ENCODE data around the gene DCAF4.

DCAF4 gene

DNA sequence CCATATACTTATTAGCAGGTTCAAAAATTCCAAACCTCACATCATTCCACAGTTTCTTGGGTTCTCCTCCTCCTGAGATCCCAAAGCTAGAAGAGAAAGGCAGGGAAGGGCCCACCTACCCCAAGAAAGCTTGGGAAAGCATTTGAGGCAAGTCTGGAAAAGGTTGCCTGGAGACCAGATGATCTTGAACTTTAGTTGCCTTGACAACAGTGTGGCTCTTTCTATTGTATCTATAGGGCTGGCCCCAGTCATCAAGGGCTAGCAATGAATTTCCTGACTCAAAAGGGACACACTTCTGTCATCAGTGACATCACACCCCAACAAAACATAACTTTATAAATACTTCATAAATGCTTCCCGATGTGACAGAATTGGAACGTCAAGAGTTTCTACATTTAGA is 60.6 kb downstream of the DCAF4 start:
- Histone ChIP-seq H3K9me3 (ENCODE audit: insufficient read depth, low read depth, low read length) (no peaks in the 10 kb centered on the region), H3K9ac (ENCODE audit: low read depth, low read length, poor library complexity, severe bottlenecking) (no peak overlapping the region), H3K27me3 (ENCODE audit: insufficient read depth, low read length, poor library complexity, severe bottlenecking) (no peaks in the 10 kb centered on the region), H3K79me2 (ENCODE audit: insufficient read depth, low read length) (no peaks in the 10 kb centered on the region), H2AFZ (ENCODE audit: low read length) (no peak overlapping the region), H3K4me1 (ENCODE audit: insufficient read depth, low read length, poor library complexity, severe bottlenecking) (peaks cover 4% of the 10 kb centered on the region), H3K4me3 (ENCODE audit: low read length, poor library complexity, severe bottlenecking) (no peak overlapping the region), H4K20me1 (ENCODE audit: insufficient read depth, low read length, poor library complexity, severe bottlenecking) (no peaks in the 10 kb centered on the region), H3F3A (ENCODE audit: low read depth) (no peaks in the 10 kb centered on the region), H3K4me2 (ENCODE audit: low read depth, low read length, poor library complexity, severe bottlenecking) (no peak overlapping the region), H3K36me3 (ENCODE audit: insufficient read depth, low read length) (peaks cover 36% of the 10 kb centered on the region; the same call in 1 of the 2 replicates), H3K9me2 (replicated peaks; ENCODE audit: low read depth, low read length) (no peaks in the 10 kb centered on the region)
- TF ChIP-seq EZH2phosphoT487 (IDR thresholded peaks at IDR 0.05; ENCODE audit: borderline replicate concordance) (no peak), CTCF (conservative IDR thresholded peaks at IDR 0.05; ENCODE audit: low read length) (no peak)

GRCh38 chr14:72990171-72990570 is 63.9 kb downstream of the DCAF4 start:
- Histone ChIP-seq H3K4me3 (ENCODE audit: low read length, poor library complexity, severe bottlenecking) (no peak overlapping the region), H3K9me2 (replicated peaks; ENCODE audit: low read depth, low read length) (no peaks in the 10 kb centered on the region), H4K20me1 (ENCODE audit: insufficient read depth, low read length, poor library complexity, severe bottlenecking) (no peaks in the 10 kb centered on the region), H3K36me3 (ENCODE audit: insufficient read depth, low read length) (peaks cover 48% of the 10 kb centered on the region; the same call in 1 of the 2 replicates), H3K9me3 (ENCODE audit: insufficient read depth, low read depth, low read length) (no peaks in the 10 kb centered on the region), H3K4me2 (ENCODE audit: low read depth, low read length, poor library complexity, severe bottlenecking) (no peak overlapping the region), H3K9ac (ENCODE audit: low read depth, low read length, poor library complexity, severe bottlenecking) (no peak overlapping the region), H3K4me1 (ENCODE audit: insufficient read depth, low read length, poor library complexity, severe bottlenecking) (no peaks in the 10 kb centered on the region), H2AFZ (ENCODE audit: low read length) (no peak overlapping the region), H3K79me2 (ENCODE audit: insufficient read depth, low read length) (no peaks in the 10 kb centered on the region), H3F3A (ENCODE audit: low read depth) (no peaks in the 10 kb centered on the region), H3K27me3 (ENCODE audit: insufficient read depth, low read length, poor library complexity, severe bottlenecking) (no peaks in the 10 kb centered on the region)
- TF ChIP-seq EZH2phosphoT487 (IDR thresholded peaks at IDR 0.05; ENCODE audit: borderline replicate concordance) (no peak), CTCF (conservative IDR thresholded peaks at IDR 0.05; ENCODE audit: low read length) (no peak)

DNA sequence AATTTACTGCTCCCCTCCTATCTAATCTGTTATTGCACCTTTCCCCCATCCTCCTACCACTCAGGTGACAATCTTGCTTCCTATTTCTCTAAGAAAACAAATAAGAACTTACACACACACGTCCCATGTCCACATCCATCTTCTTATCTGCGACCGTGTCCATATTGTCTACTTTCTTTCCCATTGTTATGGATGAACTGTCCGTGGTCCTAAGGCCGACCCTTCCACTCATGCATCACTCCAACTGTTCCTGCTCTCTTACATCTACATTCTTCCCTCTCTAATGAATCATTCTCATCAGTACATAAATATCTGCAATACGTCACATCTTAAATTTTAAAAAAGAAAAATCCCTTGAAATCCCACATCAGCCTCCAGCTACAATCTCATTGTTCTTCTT is 70.7 kb downstream of the DCAF4 start:
- Histone ChIP-seq H3F3A (ENCODE audit: low read depth) (no peaks in the 10 kb centered on the region), H4K20me1 (ENCODE audit: insufficient read depth, low read length, poor library complexity, severe bottlenecking) (peaks cover 8% of the 10 kb centered on the region), H2AFZ (ENCODE audit: low read length) (no peak overlapping the region), H3K27me3 (ENCODE audit: insufficient read depth, low read length, poor library complexity, severe bottlenecking) (no peaks in the 10 kb centered on the region), H3K79me2 (ENCODE audit: insufficient read depth, low read length) (peaks cover 14% of the 10 kb centered on the region; the same call in 1 of the 2 replicates), H3K4me3 (ENCODE audit: low read length, poor library complexity, severe bottlenecking) (no peak overlapping the region), H3K9me3 (ENCODE audit: insufficient read depth, low read depth, low read length) (no peaks in the 10 kb centered on the region), H3K9ac (ENCODE audit: low read depth, low read length, poor library complexity, severe bottlenecking) (no peak overlapping the region), H3K36me3 (ENCODE audit: insufficient read depth, low read length) (peaks cover 68% of the 10 kb centered on the region), H3K9me2 (replicated peaks; ENCODE audit: low read depth, low read length) (no peaks in the 10 kb centered on the region), H3K4me2 (ENCODE audit: low read depth, low read length, poor library complexity, severe bottlenecking) (no peak overlapping the region), H3K4me1 (ENCODE audit: insufficient read depth, low read length, poor library complexity, severe bottlenecking) (no peaks in the 10 kb centered on the region)
- no peak for TF ChIP-seq EZH2phosphoT487 (IDR thresholded peaks at IDR 0.05; ENCODE audit: borderline replicate concordance)

- Histone ChIP-seq H3K4me1 (ENCODE audit: insufficient read depth, low read length, poor library complexity, severe bottlenecking) (no peaks in the 10 kb centered on the region), H4K20me1 (ENCODE audit: insufficient read depth, low read length, poor library complexity, severe bottlenecking) (peaks cover 8% of the 10 kb centered on the region), H3K4me2 (ENCODE audit: low read depth, low read length, poor library complexity, severe bottlenecking) (no peak overlapping the region), H2AFZ (ENCODE audit: low read length) (no peak overlapping the region), H3F3A (ENCODE audit: low read depth) (no peaks in the 10 kb centered on the region), H3K79me2 (ENCODE audit: insufficient read depth, low read length) (peaks cover 14% of the 10 kb centered on the region; the same call in 1 of the 2 replicates), H3K9me2 (replicated peaks; ENCODE audit: low read depth, low read length) (no peaks in the 10 kb centered on the region), H3K9ac (ENCODE audit: low read depth, low read length, poor library complexity, severe bottlenecking) (no peak overlapping the region), H3K9me3 (ENCODE audit: insufficient read depth, low read depth, low read length) (no peaks in the 10 kb centered on the region), H3K4me3 (ENCODE audit: low read length, poor library complexity, severe bottlenecking) (no peak overlapping the region), H3K36me3 (ENCODE audit: insufficient read depth, low read length) (peaks cover 59% of the 10 kb centered on the region), H3K27me3 (ENCODE audit: insufficient read depth, low read length, poor library complexity, severe bottlenecking) (no peaks in the 10 kb centered on the region)
- TF ChIP-seq CTCF (conservative IDR thresholded peaks at IDR 0.05; ENCODE audit: low read length): no peak
- no peak for TF ChIP-seq EZH2phosphoT487 (IDR thresholded peaks at IDR 0.05; ENCODE audit: borderline replicate concordance)
Observed at GRCh38 chr14:72998252-72998903, 72.1 kb downstream of the DCAF4 start.
